Adrenal gland (tissue), 12 donors: ENCODE results near the gene TSSC4. TPM values are rescaled to one million over a fixed set of nuclear protein-coding genes. Genes with fewer than 3 reads are reported as not detected.

ENCODE experiments used
- DNase-seq, 7 donors: peaks; one replicate each; pipeline ENCODE4 v3.0.0-alpha.2; 2019 to 2020
- H3K27ac ChIP-seq, 5 donors: fragments of 200-600 bp; sonication (generic) in 4 of 5; 1 replicate in 3 of 5; 2 replicates in 2 of 5; pipeline versions ENCODE4 v1.5.1 to v1.8.0; 2016 to 2020; ENCODE audit warnings: mild to moderate bottlenecking in 1 of 5
- H3K27me3 ChIP-seq: fragments of 200-600 bp; 2 replicates; pipeline ENCODE4 v1.8.0; 2021
- H3K36me3 ChIP-seq, 2 donors: fragments of 200-600 bp; replicated peaks in 1 of 2; 1 replicate in 1 of 2; 2 replicates in 1 of 2; pipeline versions ENCODE4 v1.5.1 to v1.8.0; 2018 to 2022
- H3K4me1 ChIP-seq, 2 donors: fragments of 200-600 bp; replicated peaks in 1 of 2; 1 replicate in 1 of 2; 2 replicates in 1 of 2; pipeline versions ENCODE4 v1.5.1 to v1.8.0; 2018 to 2021
- H3K4me3 ChIP-seq, 4 donors: fragments of 200-600 bp; sonication (generic) in 3 of 4; one replicate each; pipeline ENCODE4 v1.5.1; 2016 to 2018
- H3K9me3 ChIP-seq, 3 donors: fragments of 200-600 bp; sonication (generic) in 1 of 3; replicated peaks in 1 of 3; 1 replicate in 2 of 3; 2 replicates in 1 of 3; pipeline versions ENCODE4 v1.5.1 to v1.8.0; 2016 to 2021
- POLR2A ChIP-seq, 2 donors: fragments of 450-650 bp; IDR thresholded peaks; one replicate each; pipeline ENCODE4 v1.6.1; 2017; ENCODE audit warnings: antibody characterized with exemption in 2 of 2, mild to moderate bottlenecking in 2 of 2, moderate library complexity in 1 of 2
- WGBS, 4 donors: extraction: QIAGEN DNeasy Blood & Tissue Kit in 2 of 4; methylation state at CpG; one replicate each; pipeline versions ENCODE4 v1.1.5 to v1.1.7; 2013 to 2017; 5-methylcytosine and 5-hydroxymethylcytosine counted together
- intact Hi-C, 2 donors: fragments of 100-400 bp; cut with DNase I; formaldehyde crosslinking; loops; one replicate each; pipeline versions ENCODE4 v1.14.1 to v1.15.0; 2022 to 2023
- polyA plus RNA-seq, 3 donors: library from polyadenylated mRNA; stranded (reverse); fragments of 200-250 nt in 2 of 3; fragments of 350-450 nt in 1 of 3; fragmentation: Illumina TruSeq in 1 of 3; extraction: RNeasy Lipid Tissue Mini Kit (QIAGEN cat#74804) in 1 of 3; gene quantifications; one replicate each; pipeline ENCODE4 v1.2.3, GENCODE V29; 2013 to 2014
- total RNA-seq, 9 donors: library from RNA; depleted of rRNA in 4 of 9; stranded (reverse); fragments of >200 nt in 4 of 9; fragments of 120-200 nt in 1 of 9; fragmentation: NEBNext Ultra II Directional in 1 of 9; extraction: Animal tissue kit (Norgen Biotek cat#: 25700) in 1 of 9; gene quantifications; one replicate each; pipeline versions ENCODE4 v1.1.0 to v1.2.4, GENCODE V29; 2013 to 2023
- TF ChIP-seq, protein P1 (sequence below), 6 experiments: fragments of 450-650 bp in 4 of 6; fragments of 200-600 bp in 2 of 6; sonication (generic) in 1 of 6; IDR thresholded peaks; 1 replicate in 5 of 6; 2 replicates in 1 of 6; pipeline versions ENCODE4 v1.5.1 to v1.8.0; 2016 to 2021; ENCODE audit warnings: antibody characterized with exemption in 6 of 6, mild to moderate bottlenecking in 2 of 6, moderate library complexity in 1 of 6
- donor health status: healthy with polysubstance abuse.
- donor health status: Bipolar disorder and iron deficiency.
- donor health status: DM: yes; HTN: yes; CAD: no.
- donor health status: DM: no; HTN: no; CAD: no.
- donor health status: DM: no; HTN: no; CAD: no.
- donor health status: DM: yes; HTN: yes; CAD: no.

TSSC4 gene
- total and polyA plus RNA-seq, 12 donors, result 3.4 to 94.6 (median 38.1) TPM

DNA sequence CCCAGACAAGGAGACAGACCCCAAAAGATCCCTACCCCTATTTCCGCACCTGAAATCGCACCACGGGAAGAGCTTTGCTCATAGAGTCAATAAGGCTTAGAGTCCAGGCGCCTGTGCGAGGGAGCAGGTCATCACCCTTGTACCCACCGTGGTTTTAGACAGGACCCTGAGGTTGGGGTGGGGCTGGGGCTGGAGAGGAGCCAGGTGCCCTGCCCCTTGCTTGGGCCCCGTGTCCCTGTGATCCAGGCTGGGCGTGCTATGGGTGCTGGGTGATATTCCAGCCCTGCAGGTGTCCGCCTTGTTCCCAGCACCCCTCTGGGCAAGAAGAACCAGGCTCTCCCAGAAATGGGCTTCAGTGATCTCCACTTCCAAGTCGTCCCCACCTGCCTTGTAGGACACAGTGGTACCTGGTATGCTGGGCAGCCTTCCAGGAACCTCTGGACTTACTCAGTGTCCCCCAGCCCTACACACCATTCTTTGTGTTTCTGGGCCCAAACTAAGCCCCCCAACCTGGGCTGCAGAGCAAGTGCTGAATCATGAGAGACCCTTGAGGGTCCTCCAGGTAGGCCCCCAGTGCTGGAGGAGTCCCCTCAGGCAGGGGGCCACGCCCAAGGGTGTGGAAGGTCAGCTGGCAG lies 18.9 kb upstream of the TSSC4 start:
- Histone ChIP-seq H3K9me3 (no peaks in the 10 kb centered on the region), H3K4me3 (no peak overlapping the region), H3K4me1 (peaks cover 11 to 71% of the 10 kb centered on the region in 2 donors), H3K36me3 (no peaks in the 10 kb centered on the region), H3K27me3 (no peaks in the 10 kb centered on the region), H3K27ac (peak overlapping the region; percentile 48 to 99 (median 68))
- TF ChIP-seq, protein P1, sequence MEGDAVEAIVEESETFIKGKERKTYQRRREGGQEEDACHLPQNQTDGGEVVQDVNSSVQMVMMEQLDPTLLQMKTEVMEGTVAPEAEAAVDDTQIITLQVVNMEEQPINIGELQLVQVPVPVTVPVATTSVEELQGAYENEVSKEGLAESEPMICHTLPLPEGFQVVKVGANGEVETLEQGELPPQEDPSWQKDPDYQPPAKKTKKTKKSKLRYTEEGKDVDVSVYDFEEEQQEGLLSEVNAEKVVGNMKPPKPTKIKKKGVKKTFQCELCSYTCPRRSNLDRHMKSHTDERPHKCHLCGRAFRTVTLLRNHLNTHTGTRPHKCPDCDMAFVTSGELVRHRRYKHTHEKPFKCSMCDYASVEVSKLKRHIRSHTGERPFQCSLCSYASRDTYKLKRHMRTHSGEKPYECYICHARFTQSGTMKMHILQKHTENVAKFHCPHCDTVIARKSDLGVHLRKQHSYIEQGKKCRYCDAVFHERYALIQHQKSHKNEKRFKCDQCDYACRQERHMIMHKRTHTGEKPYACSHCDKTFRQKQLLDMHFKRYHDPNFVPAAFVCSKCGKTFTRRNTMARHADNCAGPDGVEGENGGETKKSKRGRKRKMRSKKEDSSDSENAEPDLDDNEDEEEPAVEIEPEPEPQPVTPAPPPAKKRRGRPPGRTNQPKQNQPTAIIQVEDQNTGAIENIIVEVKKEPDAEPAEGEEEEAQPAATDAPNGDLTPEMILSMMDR (IDR thresholded peaks at IDR 0.05), result no peak
- no peak for TF ChIP-seq POLR2A (IDR thresholded peaks at IDR 0.05)
- WGBS, 4 donors, result 75 to 93% (median 86%) methylated on average over 5 to 11 of the region's 11 CpGs
- intact Hi-C loops, result no loop called here
- peak in 4 of 7 donors; percentile 23 to 58 (median 26) for DNase-seq

DNA sequence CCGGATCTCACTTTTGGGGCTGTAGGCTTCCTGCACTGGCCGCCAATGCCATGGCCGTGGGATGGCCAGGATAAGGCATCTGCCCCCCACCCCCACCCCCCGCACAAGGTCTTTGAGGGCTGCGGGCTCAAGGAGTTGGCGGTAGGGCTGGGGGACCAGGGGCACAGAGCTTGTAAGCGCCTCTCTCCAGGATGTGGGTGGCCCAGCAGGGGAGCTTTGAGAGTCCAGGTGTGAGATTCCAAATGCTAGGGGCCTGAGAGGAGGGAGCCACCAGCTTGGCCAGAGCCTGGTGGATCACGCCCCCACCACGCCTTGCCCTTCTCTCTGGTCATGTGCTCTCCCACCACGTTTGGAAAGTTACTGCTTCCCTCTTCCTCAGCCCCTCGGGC lies 18.4 kb upstream of the TSSC4 start:
- no peaks in the 10 kb centered on the region for H3K9me3 ChIP-seq
- peak in 2 of 7 donors; percentile 17 to 28 for DNase-seq
- TF ChIP-seq POLR2A (IDR thresholded peaks at IDR 0.05), result no peak
- TF ChIP-seq, protein P1 (IDR thresholded peaks at IDR 0.05), result no peak
- peak overlapping the region; percentile 16 to 99 (median 68) for H3K27ac ChIP-seq
- 33 to 66% (median 64%) methylated on average over 4 to 11 of the region's 11 CpGs for WGBS, 4 donors
- peaks cover 11 to 72% of the 10 kb centered on the region in 2 donors for H3K4me1 ChIP-seq
- intact Hi-C loops, result no loop called here
- H3K4me3 ChIP-seq, result no peak overlapping the region
- H3K27me3 ChIP-seq, result no peaks in the 10 kb centered on the region
- H3K36me3 ChIP-seq, result no peaks in the 10 kb centered on the region

- peak overlapping the region; percentile 16 to 99 (median 64) for H3K27ac ChIP-seq
- peaks cover 11 to 83% of the 10 kb centered on the region in 2 donors for H3K4me1 ChIP-seq
- intact Hi-C loops, result no loop called here
- 38 to 60% (median 50%) methylated on average over 10 to 26 of the region's 26 CpGs for WGBS, 4 donors
- no peak overlapping the region for H3K4me3 ChIP-seq
- no peaks in the 10 kb centered on the region for H3K27me3 ChIP-seq
- no peak for TF ChIP-seq POLR2A (IDR thresholded peaks at IDR 0.05)
- TF ChIP-seq, protein P1 (IDR thresholded peaks at IDR 0.05), result peak in 1 of 6 experiments; percentile 2
- no peaks in the 10 kb centered on the region for H3K36me3 ChIP-seq
- DNase-seq, result peak; percentile 55 to 89 (median 66)
- H3K9me3 ChIP-seq, result no peaks in the 10 kb centered on the region
These were observed 17.4 kb upstream of the TSSC4 start for GRCh38 chr11:2382936-2383851.
